Sigmoid colon (tissue), 4 donors: Measurements from ENCODE around the gene RIPOR3.

Experiments used
- CTCF ChIP-seq, 4 experiments: fragments of 450-650 bp in 3 of 4; fragments of 200-600 bp in 1 of 4; IDR thresholded peaks; one replicate each; pipeline ENCODE4 v1.5.1; 2016 to 2019; ENCODE audit warnings: antibody characterized with exemption in 4 of 4, mild to moderate bottlenecking in 3 of 4, moderate library complexity in 2 of 4
- EP300 ChIP-seq, 4 donors: sonication (generic); formaldehyde crosslinking; IDR thresholded peaks; one replicate each; pipeline ENCODE4 v1.6.1; 2017; ENCODE audit warnings: antibody characterized with exemption in 4 of 4

DNA sequence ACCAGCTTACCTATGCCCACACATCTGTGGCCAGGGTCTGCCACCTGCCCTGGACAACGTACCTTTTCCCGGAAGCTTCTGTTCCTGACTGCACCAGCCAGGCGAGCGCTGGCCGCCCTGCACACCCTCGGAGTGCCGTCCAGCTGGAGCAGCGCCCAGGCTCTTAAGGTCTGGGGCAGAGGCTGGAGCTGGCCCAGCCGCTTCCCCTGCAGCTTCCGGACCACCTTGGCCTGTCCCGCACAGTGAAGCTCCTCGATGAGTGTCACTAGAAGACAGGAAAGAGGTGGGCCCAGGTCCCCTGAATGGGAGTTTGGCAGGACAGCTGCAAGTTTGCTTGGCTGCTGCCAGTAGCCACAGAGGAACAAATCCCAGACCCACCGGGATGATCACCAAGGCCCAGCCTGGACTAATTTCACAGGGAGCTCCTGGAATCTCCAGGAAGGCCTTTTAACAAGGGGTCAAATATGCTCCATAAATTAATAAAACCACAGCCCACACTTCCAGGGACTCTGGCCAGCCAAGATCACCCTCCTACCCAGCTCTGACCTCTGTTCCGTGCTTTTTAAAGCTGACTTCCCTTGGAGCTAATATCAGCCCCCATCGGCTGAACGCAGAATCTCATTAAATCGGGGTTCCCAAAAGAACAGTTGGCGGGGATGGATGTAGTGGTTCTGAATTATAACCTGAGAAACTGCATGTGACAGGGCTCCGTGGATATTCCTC, 98.9 kb downstream of the RIPOR3 start:
- no peak for TF ChIP-seq CTCF (IDR thresholded peaks at IDR 0.05)
- TF ChIP-seq EP300 (IDR thresholded peaks at IDR 0.05): no peak
